GM13977 (cell line): ENCODE measurements around the gene DPYSL4.

Experiments
- DNase-seq: peaks from one replicate; pipeline ENCODE4 v3.0.0; 2012; ENCODE audit warnings: low spot score
- in situ Hi-C: fragments of 300-500 bp; cut with MboI; formaldehyde crosslinking; loops from one replicate; pipeline ENCODE4 v1.12.0; 2022; ENCODE audit warnings: low sequenced_read_pairs, low pct_unique_long_range_greater_than_20kb, mixed read lengths, inconsistent platforms; ENCODE audit not compliant: unreplicated experiment
- TF ChIP-seq, protein P1 (sequence below): IDR thresholded peaks from 2 replicates; pipeline ENCODE4 v1.5.1; 2012; ENCODE audit warnings: mild to moderate bottlenecking, control low read depth; ENCODE audit not compliant: insufficient read depth; ENCODE audit errors: extremely low read depth, missing control alignments

The DPYSL4 gene

DNA sequence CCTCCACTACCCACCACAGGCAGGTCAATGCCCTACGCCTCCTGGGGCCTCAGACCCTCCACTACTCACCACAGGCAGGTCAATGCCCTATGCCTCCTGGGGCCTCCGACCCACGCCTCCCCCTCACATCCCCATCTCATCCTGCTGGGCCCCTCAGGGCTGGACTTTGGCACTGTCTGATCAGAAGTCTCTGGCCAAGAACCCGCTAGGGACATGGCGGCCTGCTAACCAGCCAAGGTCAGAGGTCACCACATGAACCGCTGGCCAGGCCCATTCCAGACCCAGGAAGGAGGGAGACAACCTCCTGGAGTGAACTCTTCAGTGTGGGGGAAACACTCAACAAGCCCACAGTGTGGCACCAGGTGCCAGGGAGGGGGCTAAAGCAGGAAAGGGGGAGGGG, 65.2 kb downstream of the DPYSL4 start:
- no peak for DNase-seq
- in situ Hi-C loops: no loop called here
- TF ChIP-seq, protein P1, sequence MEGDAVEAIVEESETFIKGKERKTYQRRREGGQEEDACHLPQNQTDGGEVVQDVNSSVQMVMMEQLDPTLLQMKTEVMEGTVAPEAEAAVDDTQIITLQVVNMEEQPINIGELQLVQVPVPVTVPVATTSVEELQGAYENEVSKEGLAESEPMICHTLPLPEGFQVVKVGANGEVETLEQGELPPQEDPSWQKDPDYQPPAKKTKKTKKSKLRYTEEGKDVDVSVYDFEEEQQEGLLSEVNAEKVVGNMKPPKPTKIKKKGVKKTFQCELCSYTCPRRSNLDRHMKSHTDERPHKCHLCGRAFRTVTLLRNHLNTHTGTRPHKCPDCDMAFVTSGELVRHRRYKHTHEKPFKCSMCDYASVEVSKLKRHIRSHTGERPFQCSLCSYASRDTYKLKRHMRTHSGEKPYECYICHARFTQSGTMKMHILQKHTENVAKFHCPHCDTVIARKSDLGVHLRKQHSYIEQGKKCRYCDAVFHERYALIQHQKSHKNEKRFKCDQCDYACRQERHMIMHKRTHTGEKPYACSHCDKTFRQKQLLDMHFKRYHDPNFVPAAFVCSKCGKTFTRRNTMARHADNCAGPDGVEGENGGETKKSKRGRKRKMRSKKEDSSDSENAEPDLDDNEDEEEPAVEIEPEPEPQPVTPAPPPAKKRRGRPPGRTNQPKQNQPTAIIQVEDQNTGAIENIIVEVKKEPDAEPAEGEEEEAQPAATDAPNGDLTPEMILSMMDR: no peak

DNA sequence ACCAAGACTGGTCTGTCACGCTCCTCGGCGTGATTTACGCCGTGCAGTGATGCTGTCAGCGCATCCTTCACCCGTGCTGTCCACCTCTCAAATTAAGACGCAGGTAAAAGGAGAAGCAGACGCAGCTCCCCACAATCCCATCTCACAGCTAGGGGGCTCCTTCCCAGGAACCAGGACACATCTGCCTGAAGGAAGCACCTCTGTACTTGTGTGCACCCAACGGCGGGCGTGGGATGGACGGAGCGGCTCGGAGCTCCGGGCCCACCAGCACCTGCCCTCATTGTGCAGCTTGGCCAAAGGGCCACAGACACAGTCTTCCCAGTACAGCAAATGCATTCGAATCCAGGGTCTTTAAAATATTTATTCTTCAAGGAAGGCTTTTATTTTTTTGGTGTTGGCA, 65.7 kb downstream of the DPYSL4 start:
- TF ChIP-seq, protein P1: no peak
- no peak for DNase-seq
- in situ Hi-C loops: no loop called here

DNA sequence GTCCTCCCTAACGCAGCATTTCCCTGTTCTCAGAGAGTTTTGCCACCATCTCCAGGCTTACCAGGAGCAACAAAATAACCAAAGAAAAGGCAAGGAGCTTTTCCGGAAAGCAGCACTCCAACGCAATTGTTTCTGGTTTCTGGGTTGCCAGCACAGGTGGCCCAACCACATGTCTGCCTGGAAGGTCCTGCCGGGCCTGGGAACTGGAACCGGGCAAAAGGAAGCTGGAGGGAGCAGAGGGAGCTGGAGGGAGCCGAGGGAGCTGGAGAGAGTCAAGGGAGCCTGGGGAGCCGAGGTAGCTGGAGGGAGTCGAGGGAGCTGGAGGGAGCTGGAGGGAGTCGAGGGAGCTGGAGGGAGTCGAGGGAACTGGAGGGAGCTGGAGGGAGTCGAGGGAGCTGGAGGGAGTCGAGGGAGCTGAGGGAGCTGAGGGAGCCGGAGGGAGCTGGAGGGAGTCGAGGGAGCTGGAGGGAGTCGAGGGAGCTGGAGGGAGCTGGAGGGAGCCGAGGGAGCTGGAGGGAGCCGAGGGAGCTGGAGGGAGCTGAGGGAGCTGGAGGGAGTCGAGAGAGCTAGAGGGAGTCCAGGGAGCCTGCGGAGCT, 66.4 kb downstream of the DPYSL4 start:
- in situ Hi-C loops: no loop called here
- TF ChIP-seq, protein P1: no peak
- no peak for DNase-seq

DNA sequence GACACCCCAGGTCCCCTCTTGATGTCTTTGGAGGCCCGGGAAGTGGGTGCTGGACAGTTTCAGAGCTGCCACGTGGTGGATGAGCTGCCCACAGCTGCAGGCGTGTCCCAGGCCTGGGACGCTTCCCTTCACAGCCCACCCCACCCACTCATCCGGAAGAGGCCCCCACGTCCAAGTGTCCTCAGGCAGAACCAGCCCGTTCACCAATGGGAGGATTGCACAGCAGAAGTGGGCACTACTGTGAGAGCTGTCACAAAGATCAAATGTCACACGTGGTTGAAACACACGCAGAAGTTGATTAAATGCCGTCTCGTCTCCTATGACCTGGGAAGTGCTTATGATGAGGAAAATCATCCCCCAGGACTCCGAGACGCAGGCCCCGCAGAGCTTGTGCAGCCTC, 68.1 kb downstream of the DPYSL4 start:
- in situ Hi-C loops: no loop called here

More for the DNA sequence above, 68.1 kb downstream of the DPYSL4 start:
- TF ChIP-seq, protein P1: no peak
- DNase-seq: no peak
